Lower lobe of right lung (tissue), 2 donors: Measurements from ENCODE around the gene BTG2. TPM values are rescaled to one million over a fixed set of nuclear protein-coding genes. Genes with fewer than 3 reads are reported as not detected.

ENCODE experiments used
- ATAC-seq, 2 donors: fragments of 200-7000 bp; cut with Tn5 transposase; one replicate each; pipeline ENCODE4 v1.9.1; 2020 to 2022; ENCODE audit warnings: mild to moderate bottlenecking in 2 of 2, moderate library complexity in 2 of 2
- DNase-seq: peaks from one replicate; pipeline ENCODE4 v3.0.0-alpha.2; 2020
- H3K27ac ChIP-seq: fragments of 200-600 bp; one replicate; pipeline ENCODE4 v1.8.0; 2022
- H3K27me3 ChIP-seq: fragments of 200-600 bp; one replicate; pipeline ENCODE4 v1.8.0; 2022; ENCODE audit warnings: low read depth
- H3K36me3 ChIP-seq: fragments of 200-600 bp; one replicate; pipeline ENCODE4 v1.8.0; 2022; ENCODE audit warnings: mild to moderate bottlenecking
- H3K4me1 ChIP-seq: fragments of 200-600 bp; one replicate; pipeline ENCODE4 v1.8.0; 2022
- H3K4me3 ChIP-seq: fragments of 200-600 bp; one replicate; pipeline ENCODE4 v1.8.0; 2022; ENCODE audit warnings: mild to moderate bottlenecking
- H3K9me3 ChIP-seq: fragments of 200-600 bp; one replicate; pipeline ENCODE4 v1.8.0; 2022
- CTCF ChIP-seq: fragments of 200-600 bp; IDR thresholded peaks from one replicate; pipeline ENCODE4 v1.8.0; 2022; ENCODE audit warnings: antibody characterized with exemption, mild to moderate bottlenecking
- intact Hi-C: fragments of 100-400 bp; cut with DNase I; formaldehyde crosslinking; loops from one replicate; pipeline ENCODE4 v1.11.0; 2022
- total RNA-seq: library from RNA; stranded (reverse); fragmentation: NEBNext Ultra II Directional; extraction: Animal tissue kit (Norgen Biotek cat#: 25700); gene quantifications from one replicate; pipeline ENCODE4 v1.2.1, GENCODE V29; 2021
- donor health status: DM: no; HTN: yes; CAD: no; lungs with severe emphysema.

BTG2 gene
- total RNA-seq, 1 donor from 2014 or later: 96.7 TPM

- H3K36me3 ChIP-seq: no peaks in the 10 kb centered on the region
- DNase-seq: peak; percentile 73
- peaks cover 53% of the 10 kb centered on the region for H3K4me1 ChIP-seq
- H3K9me3 ChIP-seq: no peaks in the 10 kb centered on the region
- no peak for TF ChIP-seq CTCF
- H3K27me3 ChIP-seq: no peaks in the 10 kb centered on the region
- no peak overlapping the region for H3K4me3 ChIP-seq
- ATAC-seq: peak; percentile 57 to 72
- H3K27ac ChIP-seq: peak overlapping the region; percentile 77
- intact Hi-C loops: no loop called here
Observed at GRCh38 chr1:203278082-203278884, 27.0 kb upstream of the BTG2 start.

- peak overlapping the region; percentile 77 for H3K27ac ChIP-seq
- intact Hi-C loops: no loop called here
- H3K36me3 ChIP-seq: no peaks in the 10 kb centered on the region
- no peaks in the 10 kb centered on the region for H3K27me3 ChIP-seq
- no peak for TF ChIP-seq CTCF
- no peak for ATAC-seq
- no peak for DNase-seq
- no peak overlapping the region for H3K4me3 ChIP-seq
- peaks cover 47% of the 10 kb centered on the region for H3K4me1 ChIP-seq
- no peaks in the 10 kb centered on the region for H3K9me3 ChIP-seq
Observed at GRCh38 chr1:203278885-203279406, 26.4 kb upstream of the BTG2 start.

GRCh38 chr1:203280061-203280460 lies 25.3 kb upstream of the BTG2 start:
- peaks cover 45% of the 10 kb centered on the region for H3K4me1 ChIP-seq
- H3K4me3 ChIP-seq: no peak overlapping the region
- ATAC-seq: no peak
- no peaks in the 10 kb centered on the region for H3K27me3 ChIP-seq
- no peaks in the 10 kb centered on the region for H3K9me3 ChIP-seq
- H3K27ac ChIP-seq: no peak overlapping the region
- no peak for DNase-seq
- H3K36me3 ChIP-seq: no peaks in the 10 kb centered on the region
- no peak for TF ChIP-seq CTCF
- intact Hi-C loops: no loop called here

GRCh38 chr1:203281033-203281432 lies 24.3 kb upstream of the BTG2 start:
- no peak overlapping the region for H3K27ac ChIP-seq
- DNase-seq (no peak), ATAC-seq (no peak)
- H3K9me3 ChIP-seq: no peaks in the 10 kb centered on the region
- peaks cover 45% of the 10 kb centered on the region for H3K4me1 ChIP-seq
- H3K36me3 ChIP-seq: no peaks in the 10 kb centered on the region
- TF ChIP-seq CTCF: no peak
- no peaks in the 10 kb centered on the region for H3K27me3 ChIP-seq
- H3K4me3 ChIP-seq: no peak overlapping the region
- intact Hi-C loops: no loop called here

GRCh38 chr1:203281851-203282661 lies 23.3 kb upstream of the BTG2 start:
- Histone ChIP-seq H3K36me3 (no peaks in the 10 kb centered on the region), H3K4me3 (no peak overlapping the region), H3K27me3 (no peaks in the 10 kb centered on the region), H3K27ac (peak overlapping the region; percentile 31), H3K9me3 (no peaks in the 10 kb centered on the region), H3K4me1 (peaks cover 54% of the 10 kb centered on the region)
- no peak for ATAC-seq
- intact Hi-C loops: no loop called here
- no peak for TF ChIP-seq CTCF
- no peak for DNase-seq
